Measurements from ENCODE around the gene ADGRG2.
"Not testable (repeated sequence)": the region's sequence is repeated elsewhere in the genome, so short reads cannot be mapped to it uniquely, and the experiment has no call there.

The ADGRG2 gene

DNA sequence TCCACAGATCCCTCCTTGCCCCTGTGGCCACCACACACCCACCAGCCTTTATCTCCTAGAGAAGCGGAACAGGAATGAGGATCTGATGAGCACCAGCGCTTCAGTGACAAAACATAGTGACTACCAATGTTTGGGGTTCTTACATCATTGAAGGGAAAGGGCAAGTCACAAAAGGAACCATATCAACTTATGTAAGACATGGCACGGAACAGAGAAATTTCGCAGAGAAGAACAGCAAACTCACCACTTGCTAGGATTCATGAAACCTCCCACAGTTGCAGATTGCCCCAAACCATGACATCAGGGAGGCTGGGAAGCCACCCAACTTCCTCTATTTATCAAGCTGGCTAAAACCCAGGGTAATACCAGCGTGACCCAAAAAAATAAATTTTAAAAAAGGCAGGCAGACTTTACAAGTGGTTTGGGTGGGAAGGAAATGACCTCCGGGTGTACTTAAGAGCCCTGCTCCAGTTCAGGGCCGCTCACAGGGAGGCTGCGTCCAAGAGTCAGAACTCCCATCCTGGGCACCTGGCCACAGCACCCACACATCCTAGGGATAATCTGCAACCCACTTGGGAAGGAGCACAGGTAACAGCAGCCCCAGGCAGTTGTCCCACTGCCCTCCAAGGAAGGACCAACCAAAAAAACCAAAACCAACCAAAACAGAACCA lies 36.0 kb downstream of the ADGRG2 start:
- no peak for DNase-seq (ENCODE audit: low spot score)

DNA sequence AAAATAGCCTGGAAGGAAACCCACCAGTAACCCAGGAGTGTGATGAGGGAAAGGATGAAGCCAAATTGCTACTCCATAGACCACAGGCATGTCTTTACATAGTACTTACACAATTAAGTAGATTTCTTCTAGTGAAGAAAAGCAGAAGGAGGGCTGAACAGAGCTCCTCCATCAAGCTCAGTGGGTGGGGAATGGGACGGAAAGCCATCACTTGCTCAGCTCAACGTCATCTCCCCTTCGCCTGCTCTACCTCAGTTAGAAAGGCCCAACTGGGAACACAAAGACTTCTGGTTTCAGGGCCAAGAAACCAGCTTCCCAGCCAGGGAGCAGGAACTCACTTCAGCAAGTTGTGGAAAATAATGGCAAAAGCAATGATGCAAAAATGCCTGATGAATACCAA lies 36.6 kb downstream of the ADGRG2 start:
- no peak for DNase-seq (ENCODE audit: low spot score)

DNA sequence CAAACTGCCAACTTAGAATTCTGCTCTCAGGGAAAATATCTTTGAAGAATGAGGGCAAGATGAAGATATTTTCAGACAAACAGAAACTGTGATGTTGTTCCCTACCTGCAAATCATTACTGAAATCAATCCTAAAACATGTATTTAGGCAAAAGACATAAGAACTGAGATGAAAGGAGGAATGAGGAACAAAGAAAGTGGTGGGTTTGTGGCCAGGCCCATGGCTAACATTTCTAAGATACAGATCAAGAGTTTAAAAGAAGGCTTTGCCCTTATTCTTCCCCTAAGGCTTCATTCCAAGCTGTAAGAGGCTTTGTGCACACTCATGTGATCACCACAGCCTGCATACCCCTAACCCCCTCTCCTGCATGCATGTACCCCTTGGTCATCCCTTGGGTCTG lies 46.5 kb downstream of the ADGRG2 start:
- no peak for DNase-seq (ENCODE audit: low spot score)

DNA sequence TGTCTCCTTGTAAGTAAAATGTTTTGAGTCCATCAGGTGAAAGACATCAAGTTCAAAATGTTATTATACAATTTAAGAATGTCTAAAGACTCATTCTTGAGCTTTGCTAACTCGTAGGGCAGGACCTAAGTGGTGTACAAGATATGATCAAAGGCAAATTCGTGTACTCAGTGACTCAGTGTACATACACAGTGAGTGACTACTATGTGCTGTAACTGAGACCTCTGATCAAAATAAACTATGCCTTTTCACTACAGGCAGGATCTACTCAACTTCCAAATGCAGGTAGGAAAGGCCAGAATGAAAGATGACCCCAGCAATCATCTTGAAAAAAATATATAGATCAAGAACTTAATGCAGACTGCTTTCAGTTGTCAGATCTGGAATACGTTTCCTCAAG lies 49.9 kb downstream of the ADGRG2 start:
- DNase-seq (ENCODE audit: low spot score): no peak

DNA sequence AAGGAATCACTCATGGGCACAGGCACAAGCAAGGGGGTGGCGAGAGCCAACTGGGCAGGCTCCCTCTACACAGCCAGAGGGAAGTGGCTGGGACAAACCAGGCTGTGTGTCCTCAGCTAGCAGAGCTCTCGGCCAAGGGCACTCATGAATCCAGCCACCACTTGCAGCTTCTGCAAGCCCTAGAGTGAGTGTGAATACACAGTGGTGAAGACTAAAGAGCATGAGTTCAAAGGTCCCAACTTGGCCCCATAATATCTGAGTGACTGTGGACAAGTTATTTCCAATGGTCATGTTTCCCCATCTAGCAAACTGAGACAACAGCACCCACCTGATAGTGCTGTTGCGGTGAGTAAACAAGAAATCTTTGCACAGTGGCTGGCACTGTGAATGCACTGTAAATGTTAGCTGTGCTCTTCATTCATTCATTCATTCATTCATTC lies 51.7 kb downstream of the ADGRG2 start:
- no peak for DNase-seq (ENCODE audit: low spot score)

DNA sequence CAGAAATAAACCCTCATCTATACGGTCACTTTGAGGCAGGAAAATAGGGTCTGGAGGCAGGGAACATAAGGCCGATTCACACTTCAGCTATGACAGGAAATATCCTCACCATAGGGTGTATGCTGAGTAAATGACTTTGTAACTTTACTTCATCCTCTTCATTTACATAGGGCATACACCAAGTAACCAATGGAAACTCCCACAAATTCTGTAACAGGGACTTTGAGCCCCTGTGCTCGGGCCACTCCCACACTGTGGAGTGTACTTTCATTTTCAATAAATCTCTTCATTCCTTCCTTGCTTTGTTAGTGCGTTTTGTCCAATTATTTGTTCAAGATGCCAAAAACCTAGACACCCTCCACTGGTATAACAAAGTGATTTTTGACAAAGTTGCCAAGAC lies 55.3 kb downstream of the ADGRG2 start:
- DNase-seq (ENCODE audit: low spot score): not testable (repeated sequence)

DNA sequence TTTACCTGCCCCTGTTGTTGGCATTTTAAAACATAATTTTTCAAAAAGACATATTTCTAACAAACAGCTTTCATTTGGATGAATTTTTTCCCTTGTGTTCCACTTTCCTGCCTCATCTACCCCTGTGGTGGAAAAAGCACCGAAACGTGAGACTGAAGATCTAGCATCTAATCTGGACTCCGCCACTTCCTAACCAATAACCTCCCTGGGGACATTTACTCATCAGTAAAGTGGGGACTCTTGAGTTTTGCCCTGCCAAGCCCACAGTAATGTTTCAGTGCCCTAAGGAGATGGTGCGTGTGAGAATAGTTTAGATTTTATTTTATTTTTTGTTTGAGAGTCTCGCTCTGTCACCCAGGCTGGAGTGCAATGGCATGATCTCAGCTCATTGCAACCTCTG lies 56.7 kb downstream of the ADGRG2 start:
- DNase-seq (ENCODE audit: low spot score): no peak

DNA sequence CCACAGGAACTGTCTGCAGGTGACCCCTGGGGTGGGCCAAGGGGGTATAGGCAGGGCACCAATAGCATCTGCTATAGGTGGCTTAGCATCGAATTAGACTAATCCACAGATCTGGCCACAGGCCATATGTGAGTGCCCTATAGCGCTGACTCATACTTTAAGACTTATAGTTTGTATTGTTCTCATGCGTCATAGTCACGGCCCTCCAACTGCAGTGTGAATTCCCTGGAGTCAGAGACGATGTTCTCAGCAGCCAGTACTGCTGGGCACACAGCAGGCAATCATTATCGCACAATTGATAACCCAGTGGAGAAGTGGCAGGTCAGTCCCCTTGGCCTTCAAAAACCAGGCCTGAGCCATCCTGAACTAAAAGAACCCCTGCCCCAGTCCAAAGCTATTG lies 58.1 kb downstream of the ADGRG2 start:
- no peak for DNase-seq (ENCODE audit: low spot score)

DNA sequence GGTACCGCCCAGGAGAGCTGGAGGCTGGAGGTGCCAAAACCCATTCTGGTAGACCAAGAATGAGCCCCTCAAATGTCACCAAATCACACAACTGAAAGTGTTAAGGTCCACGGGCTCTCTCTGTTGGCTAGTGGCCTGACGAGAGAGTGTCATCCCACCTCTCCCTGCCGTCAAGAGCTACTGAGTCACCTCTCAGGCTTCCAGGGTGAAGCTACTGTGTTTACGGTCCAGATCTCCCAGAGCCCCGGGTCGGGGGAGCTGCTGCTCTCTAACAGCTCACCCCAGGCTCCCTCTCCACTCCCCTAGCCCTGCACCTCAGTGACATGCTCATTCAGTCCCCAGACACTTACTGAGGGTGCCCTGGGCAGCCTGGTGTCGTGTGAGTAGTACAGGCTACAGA lies 59.2 kb downstream of the ADGRG2 start:
- DNase-seq (ENCODE audit: low spot score): no peak

DNA sequence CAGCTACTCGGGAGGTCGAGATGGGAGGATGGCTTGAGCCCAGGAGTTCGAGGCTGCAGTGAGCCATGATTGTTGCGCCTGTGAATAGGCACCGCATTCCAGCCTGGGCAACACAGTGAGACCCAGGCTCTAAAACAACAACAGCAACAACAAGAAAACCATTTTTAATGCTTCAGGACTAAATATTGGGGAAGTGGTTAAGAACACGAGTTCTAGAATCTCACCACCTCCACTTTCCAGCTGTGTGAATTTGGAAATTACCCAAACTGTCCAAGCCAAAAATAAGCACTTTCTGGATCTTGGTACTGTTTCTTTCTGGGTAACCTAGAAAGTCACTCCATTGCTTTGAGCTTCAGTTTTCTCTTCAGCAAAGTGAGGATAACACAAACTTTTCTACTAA lies 63.2 kb downstream of the ADGRG2 start:
- DNase-seq (ENCODE audit: low spot score): no peak

DNA sequence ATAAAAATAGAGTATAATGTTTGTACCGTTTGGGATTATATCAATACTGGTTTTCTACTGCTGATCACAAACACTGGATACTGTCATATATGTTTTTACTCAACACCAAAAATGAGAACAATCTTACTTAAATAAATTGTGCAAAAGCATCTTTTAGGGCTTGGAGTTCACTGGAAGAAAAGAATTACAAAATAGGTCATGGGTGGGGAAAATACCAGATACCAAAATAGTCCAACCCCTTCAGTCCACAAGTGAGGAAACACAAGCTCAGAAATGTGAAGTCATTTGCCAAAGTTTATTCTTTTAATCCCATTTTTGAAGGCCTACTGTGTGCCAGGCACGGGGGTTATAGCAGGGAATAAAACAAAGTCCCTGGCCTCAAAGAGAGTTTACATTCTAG lies 64.4 kb downstream of the ADGRG2 start:
- no peak for DNase-seq (ENCODE audit: low spot score)

DNA sequence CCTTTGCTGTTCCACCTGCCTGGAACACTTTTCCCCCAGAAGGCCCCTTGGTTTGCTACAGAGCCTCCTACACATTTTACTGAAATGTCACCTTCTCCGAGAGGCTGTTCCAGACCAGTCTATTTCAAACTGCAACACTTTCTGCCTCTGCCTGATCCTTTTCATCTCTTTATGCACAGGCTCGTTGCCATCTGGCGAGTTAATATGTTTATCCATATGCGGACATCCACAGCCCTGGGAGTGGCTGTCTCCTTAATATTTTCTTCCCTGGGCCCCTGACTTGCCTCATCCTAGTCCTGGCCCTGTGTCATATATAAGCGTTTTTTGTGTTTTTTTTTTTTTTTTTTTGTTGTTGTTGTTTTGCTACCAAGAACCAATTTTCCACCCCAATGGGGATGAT lies 73.2 kb downstream of the ADGRG2 start:
- DNase-seq (ENCODE audit: low spot score): no peak

DNA sequence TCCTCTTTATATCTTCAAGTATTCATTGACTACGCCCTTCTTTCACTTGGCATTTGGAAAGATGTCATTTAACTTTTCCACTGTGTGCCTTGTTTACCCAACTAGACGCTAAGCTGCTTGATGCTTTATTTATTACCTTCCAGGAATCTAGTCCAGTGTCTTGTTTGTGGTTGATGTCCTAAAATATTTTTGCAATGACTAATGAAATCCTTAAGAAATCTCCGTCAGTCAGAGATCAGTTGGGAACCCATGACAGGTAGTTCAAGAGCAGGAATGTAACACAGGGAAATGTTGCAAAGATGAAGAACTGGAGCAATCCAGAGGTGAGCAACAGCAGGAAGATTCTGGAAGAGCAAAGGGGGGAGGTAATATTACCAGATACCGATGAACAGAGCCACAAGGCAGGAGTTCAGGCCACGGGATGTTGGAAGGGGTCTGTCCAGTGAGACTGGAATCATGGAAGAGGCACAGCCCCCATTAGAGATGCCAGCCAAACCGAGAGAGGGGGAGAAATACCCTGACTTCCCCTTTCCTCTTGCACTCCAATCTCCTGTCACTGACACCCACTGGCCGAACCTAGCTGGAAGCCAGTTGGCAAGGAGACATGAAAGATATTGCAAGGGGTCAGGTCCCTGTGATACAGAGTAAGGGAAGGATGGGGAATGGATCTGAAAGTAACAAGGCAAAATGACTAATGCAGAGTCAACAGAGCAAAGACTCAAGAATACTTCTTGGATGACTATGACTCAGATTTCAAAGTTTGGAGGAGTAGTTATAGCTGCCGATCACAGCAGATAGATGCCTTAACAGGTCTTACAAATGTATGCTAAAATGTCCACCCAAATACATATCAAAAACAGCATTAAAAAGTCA lies 75.7 kb downstream of the ADGRG2 start:
- DNase-seq (ENCODE audit: low spot score): no peak

DNA sequence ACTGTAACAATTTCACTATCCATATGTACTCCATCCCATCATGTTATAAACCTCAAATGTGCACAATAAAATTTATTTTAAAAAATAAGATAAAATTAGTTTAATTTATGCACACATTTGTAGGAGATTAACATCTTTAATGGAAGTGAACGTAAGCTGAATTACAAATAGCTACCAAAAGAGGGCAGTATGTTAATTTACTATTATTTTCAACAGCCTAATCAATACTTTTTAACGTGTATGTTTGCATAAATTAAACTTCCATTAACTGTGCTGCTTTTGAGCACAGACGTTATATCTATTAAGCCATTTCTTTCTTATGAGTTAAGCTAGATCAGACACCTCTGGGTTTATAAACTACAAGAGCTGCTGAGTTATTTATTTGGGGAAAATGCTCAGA lies 81.9 kb downstream of the ADGRG2 start:
- DNase-seq (ENCODE audit: low spot score): no peak

DNA sequence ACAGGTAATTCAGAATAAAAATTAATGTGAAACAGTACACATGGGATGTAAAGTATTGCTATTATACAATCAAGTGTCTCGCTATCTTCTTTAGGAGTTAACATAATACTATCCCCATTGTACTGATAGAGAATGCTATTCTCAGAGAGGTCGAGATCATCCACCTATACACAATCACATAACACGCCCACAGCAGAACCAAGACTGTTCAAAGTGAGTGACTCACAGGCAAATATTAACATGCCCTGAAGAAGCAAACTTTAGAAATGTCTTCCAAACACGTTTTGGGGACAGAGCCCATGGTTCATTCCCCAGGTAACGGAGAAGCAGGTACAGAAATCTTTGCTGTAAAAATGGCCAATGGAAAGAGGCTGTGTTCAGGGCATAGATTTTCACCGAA lies 88.2 kb downstream of the ADGRG2 start:
- no peak for DNase-seq (ENCODE audit: low spot score)

DNA sequence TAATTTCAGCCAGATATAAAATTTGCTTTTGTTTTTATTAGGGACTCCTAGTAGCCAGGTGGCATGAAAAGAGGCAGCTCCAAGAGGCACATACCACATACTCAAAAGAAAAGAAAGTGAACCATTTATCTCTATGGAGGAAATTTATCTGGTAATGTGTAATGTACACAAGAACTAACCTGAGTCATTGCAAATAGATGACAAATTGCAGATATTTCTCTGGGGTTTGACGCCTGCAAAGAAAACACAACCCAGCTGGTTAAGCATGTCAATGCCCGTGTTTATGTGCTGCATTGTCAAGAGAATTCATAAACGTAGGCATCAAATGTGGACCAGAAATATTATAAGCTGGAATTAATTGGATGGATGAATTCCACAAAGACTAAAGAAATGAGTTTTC lies 91.5 kb downstream of the ADGRG2 start:
- DNase-seq (ENCODE audit: low spot score): no peak

DNA sequence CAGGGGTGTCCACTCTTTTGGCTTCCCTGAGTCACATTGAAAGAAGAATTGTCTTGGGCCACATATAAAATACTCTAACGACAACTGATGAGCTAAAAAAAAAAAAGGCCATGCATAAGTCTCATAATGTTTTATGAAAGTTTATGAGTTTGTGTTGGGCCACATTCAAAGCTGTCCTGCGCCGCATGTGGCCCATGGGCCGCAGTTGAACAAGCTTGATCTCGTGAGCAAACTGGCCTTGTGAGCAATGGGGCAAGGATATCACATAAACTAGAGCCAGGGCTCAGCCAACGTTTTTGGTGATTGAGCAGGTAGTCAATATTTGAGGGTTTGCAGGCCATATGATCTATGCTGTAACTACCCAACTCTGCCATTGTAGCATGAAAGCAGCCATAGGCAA lies 93.7 kb downstream of the ADGRG2 start:
- DNase-seq (ENCODE audit: low spot score): no peak

DNA sequence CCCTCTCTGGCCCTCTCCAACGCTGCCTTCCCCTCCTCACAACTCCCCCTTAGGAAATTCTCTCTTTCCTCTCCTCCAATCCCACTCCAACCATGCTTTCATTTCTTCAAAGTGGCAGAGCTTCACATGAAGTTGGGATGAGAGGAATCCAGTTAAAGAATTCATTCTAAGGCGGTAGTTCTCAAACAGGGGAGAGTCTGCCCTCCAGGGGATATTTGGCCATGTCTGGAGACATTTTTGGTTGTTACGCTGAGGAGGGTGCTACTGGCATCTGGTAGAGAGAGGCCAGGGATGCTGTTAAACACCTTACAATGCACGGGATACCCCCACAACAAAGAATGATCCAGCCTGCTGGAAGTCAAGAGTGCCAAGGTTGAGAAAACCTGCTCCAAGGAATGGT lies 97.9 kb downstream of the ADGRG2 start:
- DNase-seq (ENCODE audit: low spot score): no peak

DNA sequence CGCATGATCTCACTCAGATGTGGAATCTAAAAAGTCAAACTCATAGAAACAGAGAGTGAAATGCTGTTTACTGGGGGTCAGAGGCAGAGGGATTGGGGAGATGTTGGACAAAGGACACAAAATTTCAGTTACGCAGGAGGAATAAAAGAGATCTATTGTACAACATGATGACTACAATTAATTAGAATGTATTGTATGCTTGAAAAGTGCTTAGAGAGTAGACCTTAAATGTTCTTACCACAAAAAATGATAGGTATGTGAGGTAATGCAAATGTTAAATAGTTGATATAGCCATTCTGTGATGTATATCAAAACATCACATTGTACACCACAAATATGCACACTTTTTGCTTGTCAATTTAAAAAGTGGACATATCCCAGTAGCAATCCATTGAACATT lies 102.3 kb downstream of the ADGRG2 start:
- DNase-seq (ENCODE audit: low spot score): no peak

DNA sequence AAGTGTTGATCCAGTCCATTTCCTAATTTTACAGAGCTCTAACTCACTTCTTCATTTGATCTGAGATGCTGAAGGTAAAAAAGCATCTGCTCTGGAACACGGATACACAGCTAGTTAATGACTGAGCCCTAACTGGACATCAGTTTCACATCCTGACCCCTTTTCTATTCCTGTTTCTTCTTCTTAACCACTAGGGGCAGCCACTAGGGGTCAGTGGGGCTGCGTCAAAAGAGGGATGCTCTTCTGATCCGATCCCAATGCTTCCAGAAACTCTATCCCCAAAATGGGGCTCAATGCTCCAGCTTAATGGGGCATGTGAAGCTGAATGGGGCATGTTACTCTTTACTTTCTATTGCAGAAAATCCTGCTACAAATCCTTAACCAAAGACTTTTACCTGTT lies 105.0 kb downstream of the ADGRG2 start:
- peak; percentile 31 for DNase-seq (ENCODE audit: low spot score)

DNA sequence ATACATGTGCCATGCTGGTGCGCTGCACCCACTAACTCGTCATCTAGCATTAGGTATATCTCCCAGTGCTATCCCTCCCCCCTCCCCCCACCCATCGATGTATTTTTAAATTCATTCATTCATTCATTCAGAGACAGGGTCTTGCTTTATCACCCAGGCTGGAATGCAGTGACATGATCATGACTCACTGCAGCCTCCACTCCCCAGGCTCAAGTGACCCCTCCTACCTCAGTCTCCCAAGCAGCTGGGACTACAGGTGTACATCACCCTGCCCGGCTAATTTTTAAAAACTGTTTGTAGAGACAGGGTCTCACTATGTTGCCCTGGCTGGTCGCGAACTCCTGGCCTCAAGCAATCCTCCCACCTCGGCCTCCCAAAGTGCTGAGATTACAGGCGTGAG lies 105.7 kb downstream of the ADGRG2 start:
- not testable (repeated sequence) for DNase-seq (ENCODE audit: low spot score)

DNA sequence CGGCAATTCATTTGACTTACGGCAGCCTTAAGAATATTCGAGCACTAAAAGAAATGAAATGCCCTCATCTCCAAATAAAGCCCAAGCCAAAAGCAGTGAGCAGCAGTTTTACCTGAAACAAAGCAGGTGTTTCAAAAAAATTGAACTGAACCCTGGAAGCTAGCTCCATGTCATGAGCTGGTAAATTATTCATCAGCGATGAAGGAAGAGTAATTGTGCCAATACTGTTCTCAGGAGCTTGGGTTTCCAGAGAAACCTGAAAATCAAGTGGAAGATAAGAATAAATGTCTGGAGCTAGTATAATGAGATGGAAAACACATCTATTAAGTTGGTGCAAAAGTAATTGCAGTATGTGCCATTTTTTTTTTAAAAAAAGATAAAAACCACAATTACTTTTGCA lies 114.4 kb downstream of the ADGRG2 start:
- DNase-seq (ENCODE audit: low spot score): no peak

DNA sequence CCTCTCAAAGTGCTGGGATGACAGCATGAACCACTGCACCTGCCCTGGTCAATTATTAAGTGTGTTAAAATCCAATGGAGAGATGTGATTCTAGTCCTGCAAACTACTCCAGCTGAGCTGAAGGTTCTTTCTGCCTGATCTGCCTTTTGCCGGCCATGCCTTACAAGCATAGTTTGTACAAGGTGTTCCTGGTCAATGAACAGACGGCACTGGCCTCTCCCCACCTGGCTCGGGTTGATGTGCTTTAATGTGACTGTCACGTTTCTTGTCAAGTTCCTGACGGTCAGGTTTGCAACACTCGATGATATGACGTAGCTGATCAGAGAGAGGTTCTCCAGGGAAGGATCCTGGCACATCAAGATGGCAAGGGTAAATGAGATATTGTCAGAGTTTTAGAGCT lies 115.3 kb downstream of the ADGRG2 start:
- DNase-seq (ENCODE audit: low spot score): no peak

DNA sequence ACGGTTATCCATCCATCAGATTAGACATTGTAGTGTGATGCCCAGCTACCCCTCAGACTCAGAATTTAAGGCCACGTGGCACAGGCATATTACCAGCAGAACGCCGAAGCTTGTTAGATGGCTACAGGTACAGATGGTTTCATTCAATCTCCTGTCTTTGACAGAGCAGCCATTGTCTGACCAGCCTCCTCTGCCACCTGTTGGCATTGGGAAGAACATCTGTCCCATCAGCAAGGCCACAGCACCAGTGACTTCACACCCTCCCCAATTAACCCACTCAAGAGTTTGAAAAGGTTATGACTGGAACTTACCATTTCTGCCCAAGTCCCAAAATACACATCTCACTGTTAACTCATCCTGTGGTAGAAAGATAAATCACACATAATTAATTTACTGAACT lies 116.4 kb downstream of the ADGRG2 start:
- no peak for DNase-seq (ENCODE audit: low spot score)

All from HuH-7.5 (cell line).